Small intestine (tissue), 7 donors: Measurements from ENCODE around the gene EHF. TPM values are rescaled to one million over a fixed set of nuclear protein-coding genes. Genes with fewer than 3 reads are reported as not detected.

ENCODE experiments used
- DNase-seq, 2 donors: peaks; one replicate each; pipeline versions ENCODE4 v3.0.0 to v3.0.0-alpha.2; 2013
- FAIRE-seq: peaks from 2 replicates; lab custom pipeline; 2012; peaks lifted over from hg19 to GRCh38; lab: Jason Lieb, UNC
- H3K27ac ChIP-seq, 3 donors: one replicate each; pipeline ENCODE4 v1.5.1; 2013; ENCODE audit warnings: low read length in 2 of 3, mild to moderate bottlenecking in 2 of 3, control low read depth in 1 of 3, inconsistent platforms in 1 of 3, low read depth in 1 of 3, moderate library complexity in 1 of 3
- H3K27me3 ChIP-seq, 3 donors: one replicate each; pipeline ENCODE4 v1.6.1; 2013; ENCODE audit warnings: low read length in 3 of 3, inconsistent platforms in 1 of 3; ENCODE audit not compliant: control insufficient read depth in 3 of 3, insufficient read depth in 3 of 3
- H3K36me3 ChIP-seq, 3 donors: one replicate each; pipeline ENCODE4 v1.6.1; 2013; ENCODE audit warnings: low read length in 3 of 3, inconsistent platforms in 1 of 3, low read depth in 1 of 3, mild to moderate bottlenecking in 1 of 3, moderate library complexity in 1 of 3; ENCODE audit not compliant: control insufficient read depth in 3 of 3, insufficient read depth in 2 of 3
- H3K4me1 ChIP-seq, 3 donors: one replicate each; pipeline ENCODE4 v1.6.1; 2013; ENCODE audit warnings: low read length in 2 of 3, inconsistent platforms in 1 of 3, low read depth in 1 of 3, mild to moderate bottlenecking in 1 of 3, moderate library complexity in 1 of 3; ENCODE audit not compliant: control insufficient read depth in 3 of 3, insufficient read depth in 2 of 3
- H3K4me3 ChIP-seq, 3 donors: one replicate each; pipeline ENCODE4 v1.5.1; 2013; ENCODE audit warnings: low read length in 3 of 3, control low read depth in 1 of 3, inconsistent platforms in 1 of 3, low read depth in 1 of 3, mild to moderate bottlenecking in 1 of 3, moderate library complexity in 1 of 3
- H3K9me3 ChIP-seq, 2 donors: one replicate each; pipeline ENCODE4 v1.6.1; 2013; ENCODE audit warnings: low read depth in 1 of 2, low read length in 1 of 2; ENCODE audit not compliant: control insufficient read depth in 2 of 2, insufficient read depth in 1 of 2
- WGBS, 3 donors: extraction: QIAGEN DNeasy Blood & Tissue Kit; methylation state at CpG; one replicate each; pipeline ENCODE4 v1.1.7; 2013; 5-methylcytosine and 5-hydroxymethylcytosine counted together
- polyA plus RNA-seq, 4 donors: library from polyadenylated mRNA; stranded (reverse) in 3 of 4; unstranded in 1 of 4; fragments of 200-250 nt in 3 of 4; fragments of 120-200 nt in 1 of 4; gene quantifications; one replicate each; pipeline versions ENCODE4 v1.2.1 to v1.2.3, GENCODE V29; 2013
- donor health status: healthy with polysubstance abuse.
- donor health status: control.
- donor health status: control.
- donor health status: Bipolar disorder and iron deficiency.
- donor health status: healthy.

The EHF gene
- polyA plus RNA-seq, 4 donors: 7.3 to 54.1 (median 26.2) TPM

DNA sequence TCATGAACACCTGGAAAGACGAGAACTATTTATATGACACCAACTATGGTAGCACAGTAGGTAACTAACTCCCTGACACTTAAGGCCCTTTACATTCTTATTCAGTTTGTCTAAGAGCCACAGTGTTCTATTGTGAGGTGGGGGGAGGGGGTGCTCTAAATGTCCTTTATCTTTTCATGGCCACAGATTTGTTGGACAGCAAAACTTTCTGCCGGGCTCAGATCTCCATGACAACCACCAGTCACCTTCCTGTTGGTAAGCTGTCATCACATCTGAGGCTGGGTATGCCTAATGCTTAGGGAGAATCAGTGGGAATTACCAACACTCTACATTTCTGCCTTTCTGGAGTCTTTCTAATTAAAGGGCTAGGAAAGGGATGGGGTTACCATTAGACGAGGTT, 30.7 kb downstream of the EHF start:
- DNase-seq (no peak), FAIRE-seq (no peak)
- H3K27me3 ChIP-seq: no peaks in the 10 kb centered on the region
- H3K4me1 ChIP-seq: peaks cover 10 to 18% (median 17%) of the 10 kb centered on the region in 3 donors
- 75 to 83% (median 81%) methylated on average over 3 of the region's 3 CpGs for WGBS, 3 donors
- H3K9me3 ChIP-seq: no peaks in the 10 kb centered on the region
- H3K27ac ChIP-seq: no peak overlapping the region
- H3K4me3 ChIP-seq: no peak overlapping the region
- H3K36me3 ChIP-seq: peaks cover 6 to 37% (median 8%) of the 10 kb centered on the region in 3 donors

DNA sequence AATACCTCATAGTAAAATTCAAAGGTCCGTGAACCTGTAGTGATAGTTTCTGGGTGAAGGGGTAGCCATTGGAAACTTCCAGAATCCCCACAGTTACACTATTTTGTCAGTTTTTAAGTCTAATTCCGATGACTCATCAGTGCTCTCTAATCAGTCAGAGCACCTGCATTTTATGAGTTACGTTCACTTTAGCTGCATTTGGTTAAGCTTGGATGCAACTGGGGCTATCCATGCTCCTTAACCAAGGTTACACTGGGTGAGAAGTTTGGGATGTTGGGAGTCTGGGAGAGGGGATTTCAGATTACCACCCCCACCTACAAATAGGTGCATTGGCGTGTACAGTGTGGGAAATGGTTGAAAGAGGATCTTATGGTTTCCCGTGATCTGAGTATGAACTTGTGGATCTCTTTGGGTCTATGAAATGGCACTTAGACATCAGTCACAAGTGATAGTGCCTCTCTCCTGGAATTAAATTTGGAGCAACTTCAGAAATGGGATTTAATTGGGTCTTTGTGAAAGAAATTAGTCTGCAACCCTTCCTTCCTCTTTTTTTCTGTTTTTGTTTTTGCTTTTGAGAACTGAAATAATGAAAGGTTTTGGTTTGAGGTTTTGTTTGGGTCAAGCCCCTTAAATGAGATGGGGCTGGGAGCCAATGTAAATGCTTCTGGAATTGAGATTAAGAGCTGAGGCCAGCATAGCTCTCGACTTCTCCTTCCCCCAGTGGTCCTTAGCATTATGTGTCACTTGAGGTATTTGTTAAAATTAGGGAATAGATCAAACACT, 31.5 kb downstream of the EHF start:
- Histone ChIP-seq H3K36me3 (peaks cover 7 to 40% (median 8%) of the 10 kb centered on the region in 3 donors), H3K27me3 (no peaks in the 10 kb centered on the region), H3K4me3 (no peak overlapping the region), H3K9me3 (no peaks in the 10 kb centered on the region), H3K4me1 (peaks cover 10 to 18% (median 17%) of the 10 kb centered on the region in 3 donors), H3K27ac (peak overlapping the region in 2 of 3 donors; percentile 80 to 81)
- FAIRE-seq (no peak), DNase-seq (no peak)
- WGBS, 3 donors: 70 to 74% (median 72%) methylated on average over 6 of the region's 6 CpGs

DNA sequence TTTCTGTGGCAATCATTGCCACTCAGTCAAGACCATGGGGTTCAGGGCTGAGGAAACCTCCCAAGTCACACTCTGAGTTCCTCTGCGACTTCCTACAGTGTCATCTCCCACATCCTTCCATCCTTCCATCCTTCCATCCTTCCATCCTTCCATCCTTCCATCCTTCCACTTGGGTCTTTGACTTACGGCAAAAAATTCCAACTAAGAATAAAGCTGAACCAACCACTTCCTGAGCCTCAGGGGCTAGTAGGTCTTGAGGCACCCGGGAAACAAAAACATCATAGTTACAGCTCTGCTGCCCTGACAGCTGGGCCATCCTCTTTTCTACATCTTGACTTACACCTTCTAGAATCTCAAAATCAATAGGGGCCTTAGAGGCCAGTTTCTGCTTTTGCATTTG, 32.1 kb downstream of the EHF start:
- H3K27ac ChIP-seq: peak overlapping the region; percentile 72 to 81 (median 80)
- DNase-seq (no peak), FAIRE-seq (no peak)
- no peak overlapping the region for H3K4me3 ChIP-seq
- no peaks in the 10 kb centered on the region for H3K9me3 ChIP-seq
- H3K27me3 ChIP-seq: no peaks in the 10 kb centered on the region
- 78 to 83% (median 80%) methylated on average over 3 of the region's 3 CpGs for WGBS, 3 donors
- H3K36me3 ChIP-seq: peaks cover 3 to 36% (median 4%) of the 10 kb centered on the region in 3 donors
- H3K4me1 ChIP-seq: peaks cover 10 to 18% (median 17%) of the 10 kb centered on the region in 3 donors

DNA sequence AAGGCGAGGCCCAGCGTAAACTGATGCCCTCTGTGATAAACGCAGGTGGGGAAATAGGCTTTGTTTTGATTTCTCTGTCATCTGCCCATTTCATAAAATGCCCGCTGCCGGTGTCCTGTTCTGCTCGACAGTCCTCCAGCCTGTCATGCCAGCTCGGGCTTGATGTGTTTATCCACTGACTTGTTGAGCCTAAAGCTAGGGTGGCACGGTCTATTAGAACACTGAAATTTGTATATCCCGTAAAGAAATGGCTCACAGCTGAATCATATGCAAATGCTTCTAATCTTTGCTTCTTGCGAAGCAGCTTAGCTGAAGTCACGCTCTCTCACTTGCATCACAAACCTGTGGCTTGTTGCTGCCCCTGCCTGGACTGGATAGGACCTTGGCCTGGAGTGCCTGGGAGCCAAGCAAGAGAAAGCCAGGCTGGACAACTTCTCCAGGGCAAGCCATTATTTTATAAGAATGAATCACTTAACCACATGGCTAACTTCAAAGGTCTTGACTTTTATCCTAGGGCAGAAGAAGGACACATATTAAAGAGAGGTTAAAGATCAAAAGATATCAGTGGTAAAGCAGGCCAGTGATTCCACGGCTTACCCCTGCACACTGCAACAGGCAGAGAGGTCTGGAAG, 33.1 kb downstream of the EHF start:
- H3K36me3 ChIP-seq: peaks cover 4 to 34% (median 9%) of the 10 kb centered on the region in 3 donors
- H3K4me3 ChIP-seq: no peak overlapping the region
- peak; percentile 85 to 93 for DNase-seq
- H3K4me1 ChIP-seq: peaks cover 10 to 18% (median 15%) of the 10 kb centered on the region in 3 donors
- 25 to 56% (median 32%) methylated on average over 12 of the region's 12 CpGs for WGBS, 3 donors
- no peaks in the 10 kb centered on the region for H3K27me3 ChIP-seq
- H3K27ac ChIP-seq: peak overlapping the region; percentile 72 to 81 (median 80)
- no peak for FAIRE-seq
- H3K9me3 ChIP-seq: no peaks in the 10 kb centered on the region

DNA sequence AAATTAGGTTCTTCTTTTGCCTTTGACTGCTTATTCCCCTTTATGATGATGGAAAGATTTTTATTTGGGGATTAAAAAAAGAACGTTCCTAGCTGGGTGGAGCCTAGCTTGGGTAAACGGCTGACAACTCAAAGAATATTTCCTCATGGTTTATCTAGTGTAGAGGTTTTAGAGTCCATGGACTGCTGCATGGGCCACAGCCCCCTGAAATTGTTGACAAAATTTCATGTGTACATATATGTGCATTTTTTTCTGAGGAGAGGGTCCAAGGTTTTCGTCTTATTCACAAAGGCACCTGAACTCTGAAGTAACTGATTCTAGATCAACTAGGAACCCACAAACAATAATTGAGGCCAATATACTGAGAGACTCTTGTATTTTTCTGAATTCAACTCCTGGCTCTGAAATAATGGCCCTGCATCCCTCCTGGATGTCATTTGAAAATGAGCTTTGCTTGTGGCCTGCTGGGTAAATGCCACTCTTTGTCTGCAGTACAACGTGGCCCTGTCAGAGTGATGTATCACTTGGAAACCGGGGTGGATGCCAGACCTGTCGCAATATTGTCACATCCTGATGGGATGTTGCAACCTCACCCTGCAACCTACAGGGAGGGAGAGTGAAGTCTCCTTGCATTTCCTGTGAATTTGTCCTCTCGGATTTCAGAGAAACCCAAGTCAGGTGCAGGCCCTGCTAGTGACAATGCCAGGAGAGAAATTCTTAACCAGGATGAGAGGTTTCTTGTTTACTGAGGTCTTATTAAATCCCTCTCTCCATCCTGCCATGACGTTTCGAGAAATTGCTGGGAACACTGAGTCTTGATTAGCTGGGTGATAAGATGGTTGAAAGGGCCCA, 33.8 kb downstream of the EHF start:
- DNase-seq (peak in 1 of 2 donors; percentile 28), FAIRE-seq (no peak)
- Histone ChIP-seq H3K4me1 (peaks cover 10 to 18% (median 14%) of the 10 kb centered on the region in 3 donors), H3K9me3 (no peaks in the 10 kb centered on the region), H3K27me3 (no peaks in the 10 kb centered on the region), H3K27ac (peak overlapping the region in 2 of 3 donors; percentile 50 to 80), H3K36me3 (peaks cover 4 to 29% (median 10%) of the 10 kb centered on the region in 3 donors), H3K4me3 (no peak overlapping the region)
- 45 to 57% (median 51%) methylated on average over 9 of the region's 9 CpGs for WGBS, 3 donors

DNA sequence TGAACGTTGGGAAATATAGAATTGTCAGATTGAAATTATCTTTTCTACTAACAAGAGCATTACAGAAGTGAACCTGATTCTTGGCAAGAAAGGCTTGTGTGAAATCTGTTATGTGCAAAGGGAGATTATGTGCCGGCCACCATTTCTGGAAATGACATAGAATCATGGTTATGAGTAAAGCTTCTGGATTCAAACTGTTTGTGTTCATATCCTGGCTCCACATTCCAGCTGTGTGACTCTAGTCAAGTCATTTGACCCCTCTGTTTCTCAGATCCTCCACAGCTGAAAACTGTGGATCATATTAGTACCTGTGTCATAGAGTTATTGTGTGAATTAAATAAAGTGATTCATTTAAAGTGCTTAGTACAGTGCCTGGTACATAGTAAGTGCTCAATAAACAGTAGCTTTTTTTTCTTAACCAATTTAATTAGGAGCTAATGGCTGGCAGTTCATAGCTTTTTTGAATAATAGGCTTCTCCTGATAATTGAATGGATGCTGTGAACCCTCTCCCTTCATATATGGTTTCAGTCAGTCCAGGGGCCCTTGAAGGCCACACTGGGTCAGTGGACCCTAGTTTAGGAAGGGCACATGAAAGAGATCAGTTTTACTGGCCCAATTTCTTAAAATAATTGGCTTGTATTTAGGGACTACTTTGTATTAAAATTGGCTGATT, 34.6 kb downstream of the EHF start:
- FAIRE-seq: no peak
- Histone ChIP-seq H3K4me1 (peaks cover 10 to 18% (median 12%) of the 10 kb centered on the region in 3 donors), H3K27me3 (no peaks in the 10 kb centered on the region), H3K9me3 (no peaks in the 10 kb centered on the region), H3K27ac (no peak overlapping the region), H3K4me3 (no peak overlapping the region), H3K36me3 (peaks cover 4 to 23% (median 12%) of the 10 kb centered on the region in 3 donors)
- DNase-seq: no peak
- WGBS, 3 donors: 49 to 64% (median 61%) methylated on average over 2 of the region's 2 CpGs

DNA sequence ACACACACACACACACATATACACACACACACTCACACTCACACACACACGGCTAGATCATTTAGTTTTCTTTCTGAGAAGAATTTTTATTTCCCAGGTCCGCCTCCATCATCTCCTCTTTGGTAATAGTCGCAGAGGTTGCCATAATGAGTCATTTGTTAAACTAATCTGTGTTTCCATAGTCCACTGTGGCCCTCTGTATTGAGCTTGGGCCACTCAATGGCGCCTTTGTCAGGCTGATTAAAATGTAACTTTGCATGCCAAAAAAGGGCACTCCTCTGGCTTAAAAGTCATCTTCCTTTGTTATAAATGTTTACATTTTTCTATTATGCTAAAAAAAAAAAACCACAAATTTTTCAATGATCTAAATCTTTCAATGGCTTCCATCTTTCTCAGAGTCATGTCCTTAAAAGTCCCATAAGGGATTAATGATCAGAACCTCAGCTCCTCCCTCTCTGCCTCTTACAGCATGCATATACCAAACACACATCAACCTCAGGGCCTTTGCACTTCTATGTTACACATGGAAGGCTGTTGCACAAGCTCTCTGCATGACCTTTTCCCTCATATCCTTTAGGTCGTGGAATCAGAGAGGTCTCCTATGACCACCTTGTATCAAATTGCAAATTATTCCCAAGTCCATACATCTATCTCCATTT, 35.3 kb downstream of the EHF start:
- WGBS, 3 donors: 42 to 74% (median 69%) methylated on average over 5 of the region's 5 CpGs
- Histone ChIP-seq H3K27ac (no peak overlapping the region), H3K27me3 (no peaks in the 10 kb centered on the region), H3K9me3 (no peaks in the 10 kb centered on the region), H3K4me1 (peaks cover 10 to 18% (median 11%) of the 10 kb centered on the region in 3 donors), H3K36me3 (peaks cover 4 to 22% (median 14%) of the 10 kb centered on the region in 3 donors), H3K4me3 (no peak overlapping the region)
- no peak for FAIRE-seq
- peak in 1 of 2 donors; percentile 53 for DNase-seq
